Tibial nerve (tissue), 4 donors: Measurements from ENCODE around the gene ZGPAT. TPM values are rescaled to one million over a fixed set of nuclear protein-coding genes. Genes with fewer than 3 reads are reported as not detected.

Experiments used
- DNase-seq, 2 donors: peaks; one replicate each; pipeline ENCODE4 v3.0.0-alpha.2; 2019; ENCODE audit warnings: low spot score in 2 of 2
- H3K27ac ChIP-seq, 4 donors: fragments of 200-600 bp; sonication (generic) in 3 of 4; one replicate each; pipeline ENCODE4 v1.5.1; 2017 to 2019; ENCODE audit warnings: mild to moderate bottlenecking in 1 of 4
- H3K27me3 ChIP-seq, 2 donors: fragments of 200-600 bp; sonication (generic) in 1 of 2; one replicate each; pipeline versions ENCODE4 v1.5.1 to v1.6.0; 2017 to 2019
- H3K36me3 ChIP-seq, 3 donors: fragments of 200-600 bp; sonication (generic); one replicate each; pipeline ENCODE4 v1.5.1; 2018 to 2019
- H3K4me1 ChIP-seq, 4 donors: fragments of 200-600 bp; sonication (generic) in 3 of 4; one replicate each; pipeline ENCODE4 v1.5.1; 2017 to 2019
- H3K4me3 ChIP-seq, 4 donors: fragments of 200-600 bp; sonication (generic) in 3 of 4; one replicate each; pipeline ENCODE4 v1.5.1; 2017 to 2019; ENCODE audit warnings: mild to moderate bottlenecking in 1 of 4, moderate library complexity in 1 of 4
- H3K9me3 ChIP-seq, 4 donors: fragments of 200-600 bp; sonication (generic) in 3 of 4; one replicate each; pipeline ENCODE4 v1.5.1; 2017 to 2019
- CTCF ChIP-seq, 5 experiments: fragments of 200-600 bp in 3 of 5; fragments of 450-650 bp in 2 of 5; sonication (generic) in 3 of 5; IDR thresholded peaks; one replicate each; pipeline ENCODE4 v1.5.1; 2016 to 2019; ENCODE audit warnings: antibody characterized with exemption in 5 of 5, mild to moderate bottlenecking in 3 of 5, moderate library complexity in 2 of 5
- EP300 ChIP-seq, 2 donors: sonication (generic); formaldehyde crosslinking; IDR thresholded peaks; one replicate each; pipeline ENCODE4 v1.6.1; 2017; ENCODE audit warnings: antibody characterized with exemption in 2 of 2, mild to moderate bottlenecking in 1 of 2
- POLR2A ChIP-seq, 2 donors: fragments of 450-650 bp; IDR thresholded peaks; one replicate each; pipeline ENCODE4 v1.6.1; 2017; ENCODE audit warnings: antibody characterized with exemption in 2 of 2, mild to moderate bottlenecking in 2 of 2, moderate library complexity in 2 of 2
- WGBS, 2 donors: methylation state at CpG; one replicate each; pipeline ENCODE4 v1.1.5; 2018; 5-methylcytosine and 5-hydroxymethylcytosine counted together
- total RNA-seq, 4 donors: library from RNA; depleted of rRNA; stranded (reverse); fragments of >200 nt; gene quantifications; one replicate each; pipeline ENCODE4 v1.1.0, GENCODE V29; 2016

The ZGPAT gene
- total RNA-seq, 4 donors from 2014 or later, result 27.5 to 70.8 (median 40.9) TPM

DNA sequence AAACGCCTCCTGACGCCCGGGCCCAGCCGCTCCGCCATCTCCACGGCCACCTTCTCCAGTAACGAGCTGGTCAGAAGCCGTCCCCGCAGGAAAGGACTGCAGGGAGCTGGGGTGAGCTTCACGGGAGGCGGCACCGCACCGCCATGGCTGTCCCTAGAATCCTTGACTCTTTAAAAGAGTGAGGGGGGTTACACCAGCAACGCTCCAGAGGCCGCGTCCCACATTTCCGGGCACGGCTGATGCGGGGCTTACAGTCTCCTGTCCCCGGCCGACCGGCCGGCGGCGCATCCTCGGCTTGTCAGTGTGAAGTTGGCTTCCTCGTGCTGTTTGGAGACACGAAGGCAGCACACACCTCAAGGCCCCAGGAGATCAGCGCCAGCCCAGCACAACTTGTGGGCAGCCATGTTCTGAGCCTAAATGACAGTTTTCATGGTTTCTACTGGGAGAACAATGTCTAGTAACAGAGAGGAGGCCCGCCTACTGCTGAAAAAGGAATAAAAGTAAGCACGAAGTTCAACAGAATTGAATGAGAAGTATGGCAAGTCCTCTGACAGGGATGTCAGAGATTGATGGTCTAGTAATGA is 62.1 kb downstream of the ZGPAT start:
- H3K4me1 ChIP-seq, result peaks cover 0 to 26% (median 0%) of the 10 kb centered on the region in 4 donors
- no peak for TF ChIP-seq CTCF (IDR thresholded peaks at IDR 0.05)
- TF ChIP-seq EP300 (IDR thresholded peaks at IDR 0.05), result no peak
- TF ChIP-seq POLR2A (IDR thresholded peaks at IDR 0.05), result no peak
- DNase-seq, result no peak
- 86 to 90% methylated on average over 31 of the region's 31 CpGs for WGBS, 2 donors
- no peak overlapping the region for H3K4me3 ChIP-seq
- no peaks in the 10 kb centered on the region for H3K9me3 ChIP-seq
- no peaks in the 10 kb centered on the region for H3K27me3 ChIP-seq
- H3K27ac ChIP-seq, result no peak overlapping the region
- peaks cover 0 to 48% (median 0%) of the 10 kb centered on the region in 3 donors for H3K36me3 ChIP-seq

DNA sequence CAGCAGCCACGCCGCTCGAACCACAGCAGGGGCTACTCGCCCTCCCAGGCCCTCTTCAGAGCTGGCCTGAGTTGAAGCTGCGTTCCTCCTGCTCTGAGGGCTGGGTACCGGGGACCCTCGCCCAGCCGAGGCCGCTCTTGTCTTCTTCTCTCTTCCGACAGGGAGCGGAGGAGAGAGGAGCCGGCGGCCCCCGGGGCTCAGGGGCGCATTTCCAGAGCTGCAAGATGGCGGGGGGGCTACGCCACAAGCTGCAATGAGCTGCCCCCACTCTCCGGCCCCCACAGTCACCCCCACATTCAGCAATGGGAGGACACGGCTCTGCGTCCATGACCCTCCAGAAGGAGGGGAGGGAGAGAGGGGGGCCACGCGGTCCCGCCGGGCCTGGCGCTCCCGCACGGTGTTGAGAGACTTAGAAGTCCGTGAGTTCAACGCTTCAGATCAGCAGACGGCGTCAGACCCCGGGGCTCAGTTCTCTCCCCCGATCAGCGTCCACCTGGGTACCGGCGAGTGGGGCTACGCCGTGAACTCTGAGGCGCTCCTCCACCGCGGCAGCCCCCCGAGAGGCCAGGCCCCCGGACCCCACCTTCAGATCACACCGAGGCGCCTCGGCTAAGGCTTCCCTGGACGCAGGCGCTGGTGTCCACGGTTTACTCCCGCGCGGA is 63.3 kb downstream of the ZGPAT start:
- peaks cover 0 to 36% (median 0%) of the 10 kb centered on the region in 4 donors for H3K4me1 ChIP-seq
- H3K27ac ChIP-seq, result no peak overlapping the region
- no peaks in the 10 kb centered on the region for H3K27me3 ChIP-seq
- no peaks in the 10 kb centered on the region for H3K9me3 ChIP-seq
- H3K4me3 ChIP-seq, result no peak overlapping the region
- no peak for TF ChIP-seq CTCF (IDR thresholded peaks at IDR 0.05)
- no peak for DNase-seq
- 92 to 94% methylated on average over 51 of the region's 52 CpGs for WGBS, 2 donors
- H3K36me3 ChIP-seq, result peaks cover 0 to 58% (median 0%) of the 10 kb centered on the region in 3 donors

DNA sequence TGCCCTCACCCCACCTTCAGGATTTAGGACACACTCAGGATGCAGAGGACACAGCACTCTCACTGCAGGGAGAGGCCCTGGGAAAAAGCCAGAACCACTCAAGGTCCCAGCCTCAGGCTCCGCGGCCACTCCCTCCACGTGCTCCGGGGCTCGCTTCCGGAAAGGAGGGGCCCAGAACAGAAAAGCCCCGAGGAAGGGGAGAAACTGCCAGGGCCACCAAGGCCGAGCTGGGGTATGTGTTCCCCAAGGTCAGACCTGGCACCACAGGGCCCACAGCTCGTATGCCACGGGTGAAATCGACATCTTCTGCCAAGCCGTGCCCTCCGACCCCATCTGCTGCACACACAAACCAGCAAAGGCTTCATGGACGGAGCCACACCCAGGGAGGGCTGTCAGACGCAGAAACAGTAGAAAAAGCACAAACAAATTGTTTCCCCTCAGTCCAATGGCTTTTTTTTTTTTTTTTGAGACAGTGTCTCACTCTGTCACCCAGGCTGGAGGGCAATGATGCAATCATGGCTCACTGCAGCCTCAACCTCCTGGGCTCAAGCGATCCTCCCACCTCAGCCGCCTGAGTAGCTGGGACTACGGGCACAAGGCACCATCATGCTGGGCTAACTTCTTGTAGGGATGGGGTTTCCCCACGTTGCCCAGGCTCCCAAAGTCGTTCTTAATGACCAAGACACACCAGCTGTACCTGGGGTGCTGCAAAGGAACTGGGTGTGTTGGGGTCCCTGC is 65.1 kb downstream of the ZGPAT start:
- WGBS, 2 donors, result 56 to 66% methylated on average over 20 of the region's 20 CpGs
- peaks cover 0 to 41% (median 0%) of the 10 kb centered on the region in 3 donors for H3K36me3 ChIP-seq
- no peak for DNase-seq
- H3K27ac ChIP-seq, result peak overlapping the region in 1 of 4 donors; percentile 61
- no peak overlapping the region for H3K4me3 ChIP-seq
- TF ChIP-seq CTCF (IDR thresholded peaks at IDR 0.05) (no peak), POLR2A (IDR thresholded peaks at IDR 0.05) (no peak), EP300 (IDR thresholded peaks at IDR 0.05) (no peak)
- H3K4me1 ChIP-seq, result peaks cover 0 to 36% (median 0%) of the 10 kb centered on the region in 4 donors
- no peaks in the 10 kb centered on the region for H3K27me3 ChIP-seq
- H3K9me3 ChIP-seq, result no peaks in the 10 kb centered on the region

DNA sequence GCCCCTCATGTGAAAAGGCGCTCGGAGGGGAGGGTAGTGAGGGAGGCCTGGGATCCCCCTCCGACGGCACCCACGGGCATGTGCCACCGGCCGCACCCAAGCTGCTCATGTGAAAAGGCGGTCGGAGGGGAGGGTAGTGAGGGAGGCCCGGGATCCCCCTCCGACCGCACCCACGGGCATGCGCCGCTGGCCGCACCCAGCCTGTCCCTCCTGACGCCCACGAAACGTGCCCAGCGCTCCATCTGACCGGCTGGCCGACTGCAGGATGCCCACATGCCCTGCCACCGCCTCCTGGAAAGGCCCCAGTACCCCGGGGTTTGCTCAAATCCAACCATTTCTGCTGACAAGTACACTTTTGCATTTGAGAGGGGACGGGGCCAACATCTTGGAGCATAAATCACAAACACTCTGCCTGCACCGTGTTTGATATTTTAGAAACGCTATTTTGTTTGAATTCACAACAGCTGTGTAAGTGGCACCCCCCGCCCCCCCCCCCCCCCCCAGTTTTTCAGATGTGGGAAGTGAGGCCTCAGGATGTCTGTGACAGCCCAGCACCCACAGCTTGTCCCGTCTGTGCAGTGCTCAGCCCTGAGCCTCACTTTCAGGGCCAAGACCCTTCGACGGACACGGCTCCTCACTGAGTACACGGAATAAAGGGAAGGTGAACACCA is 65.9 kb downstream of the ZGPAT start:
- Histone ChIP-seq H3K36me3 (peaks cover 0 to 36% (median 0%) of the 10 kb centered on the region in 3 donors), H3K4me3 (no peak overlapping the region), H3K4me1 (peaks cover 0 to 36% (median 0%) of the 10 kb centered on the region in 4 donors), H3K27ac (peak overlapping the region in 1 of 4 donors; percentile 61), H3K27me3 (no peaks in the 10 kb centered on the region), H3K9me3 (no peaks in the 10 kb centered on the region)
- TF ChIP-seq EP300 (IDR thresholded peaks at IDR 0.05) (no peak), CTCF (IDR thresholded peaks at IDR 0.05) (no peak), POLR2A (IDR thresholded peaks at IDR 0.05) (no peak)
- 73 to 85% methylated on average over 23 to 31 of the region's 33 CpGs for WGBS, 2 donors
- no peak for DNase-seq
